GM11168 (cell line): ENCODE measurements around the gene FGF19.

Source experiments
- in situ Hi-C: fragments of 300-500 bp; cut with MboI; formaldehyde crosslinking; loops from one replicate; pipeline ENCODE4 v1.12.0; 2022; ENCODE audit warnings: low sequenced_read_pairs; ENCODE audit not compliant: unreplicated experiment

FGF19 gene

GRCh38 chr11:69703768-69704507, at the start of gene FGF19:
FGF19 (minus strand) TSS chr11:69704022; CDS start chr11:69703876, 146 bp downstream.
- in situ Hi-C loops: no loop called here

GRCh38 chr11:69752890-69753289, 49.1 kb upstream of the FGF19 start:
- in situ Hi-C loops: no loop called here

GRCh38 chr11:69750875-69751597, 47.2 kb upstream of the FGF19 start:
- in situ Hi-C loops: no loop called here

GRCh38 chr11:69750108-69750850, 46.5 kb upstream of the FGF19 start:
- in situ Hi-C loops: no loop called here

GRCh38 chr11:69748637-69749036, 44.8 kb upstream of the FGF19 start:
- in situ Hi-C loops: no loop called here

- in situ Hi-C loops: no loop called here
Measured at GRCh38 chr11:69746752-69747742, 43.2 kb upstream of the FGF19 start.

GRCh38 chr11:69746140-69746539, 42.3 kb upstream of the FGF19 start:
- in situ Hi-C loops: no loop called here

GRCh38 chr11:69745201-69745600, 41.4 kb upstream of the FGF19 start:
- in situ Hi-C loops: no loop called here

- in situ Hi-C loops: no loop called here
Measured at GRCh38 chr11:69744435-69744834, 40.6 kb upstream of the FGF19 start.

- in situ Hi-C loops: no loop called here
Measured at GRCh38 chr11:69734841-69735240, 31.0 kb upstream of the FGF19 start.

- in situ Hi-C loops: no loop called here
Measured at GRCh38 chr11:69734367-69734766, 30.5 kb upstream of the FGF19 start.

GRCh38 chr11:69732910-69733309, 29.1 kb upstream of the FGF19 start:
- in situ Hi-C loops: no loop called here

GRCh38 chr11:69731110-69731509, 27.3 kb upstream of the FGF19 start:
- in situ Hi-C loops: no loop called here

- in situ Hi-C loops: no loop called here
Measured at GRCh38 chr11:69730500-69730899, 26.7 kb upstream of the FGF19 start.

- in situ Hi-C loops: no loop called here
Measured at GRCh38 chr11:69729252-69729651, 25.4 kb upstream of the FGF19 start.

- in situ Hi-C loops: no loop called here
Measured at GRCh38 chr11:69727266-69727665, 23.4 kb upstream of the FGF19 start.

- in situ Hi-C loops: no loop called here
Measured at GRCh38 chr11:69726481-69726880, 22.7 kb upstream of the FGF19 start.

- in situ Hi-C loops: no loop called here
Measured at GRCh38 chr11:69726019-69726418, 22.2 kb upstream of the FGF19 start.

GRCh38 chr11:69721745-69722144, 17.9 kb upstream of the FGF19 start:
- in situ Hi-C loops: no loop called here

GRCh38 chr11:69721106-69721505, 17.3 kb upstream of the FGF19 start:
- in situ Hi-C loops: no loop called here
